SK-N-SH treated with all-trans-retinoic acid at 6 μM for 48 hours (cell line): ENCODE data around the gene ZBTB32.

ENCODE experiments used
- ATAC-seq: fragments of 200-7000 bp; cut with Tn5 transposase; 3 replicates; pipeline ENCODE4 v1.9.1; 2020; ENCODE audit warnings: mild to moderate bottlenecking, moderate library complexity
- ARNTL ChIP-seq: fragments of 450-650 bp; formaldehyde crosslinking; IDR thresholded peaks from 2 replicates; pipeline ENCODE4 v1.5.0; 2020; ENCODE audit warnings: low read depth, mild to moderate bottlenecking, moderate library complexity, borderline replicate concordance
- BACH2 ChIP-seq: fragments of 250-450 bp; sonication (Bioruptor Pico); IDR thresholded peaks from 2 replicates; pipeline ENCODE4 v1.9.0; 2021; ENCODE audit warnings: mild to moderate bottlenecking, borderline replicate concordance
- CREB5 ChIP-seq: fragments of 250-450 bp; sonication (Bioruptor Pico); IDR thresholded peaks from 2 replicates; pipeline ENCODE4 v1.5.1; 2020; ENCODE audit warnings: low read depth, mild to moderate bottlenecking, moderate library complexity
- CSRNP3 ChIP-seq: fragments of 250-450 bp; sonication (Bioruptor Pico); IDR thresholded peaks from 2 replicates; pipeline ENCODE4 v1.5.1; 2021; ENCODE audit warnings: mild to moderate bottlenecking, moderate library complexity
- ESRRG ChIP-seq: fragments of 250-450 bp; sonication (Bioruptor Pico); IDR thresholded peaks from 2 replicates; pipeline ENCODE4 v1.6.1; 2021; ENCODE audit warnings: mild to moderate bottlenecking
- OSR1 ChIP-seq: fragments of 250-450 bp; sonication (Bioruptor Pico); IDR thresholded peaks from 2 replicates; pipeline ENCODE4 v1.8.0; 2022; ENCODE audit warnings: moderate library complexity, mild to moderate bottlenecking, inconsistent platforms
- PATZ1 ChIP-seq: fragments of 250-450 bp; sonication (Bioruptor Pico); IDR thresholded peaks from 2 replicates; pipeline ENCODE4 v1.8.0; 2020; ENCODE audit warnings: mild to moderate bottlenecking, moderate library complexity, borderline replicate concordance
- POU6F1 ChIP-seq: fragments of 250-450 bp; sonication (Bioruptor Pico); IDR thresholded peaks from 2 replicates; pipeline ENCODE4 v1.8.0; 2021; ENCODE audit warnings: low read depth, mild to moderate bottlenecking, moderate library complexity, borderline replicate concordance
- PPARA ChIP-seq: fragments of 250-450 bp; sonication (Bioruptor Pico); IDR thresholded peaks from 2 replicates; pipeline ENCODE4 v1.5.0; 2020; ENCODE audit warnings: mild to moderate bottlenecking, borderline replicate concordance
- SNAI2 ChIP-seq: fragments of 250-450 bp; sonication (Bioruptor Pico); IDR thresholded peaks from 2 replicates; pipeline ENCODE4 v1.5.0; 2020; ENCODE audit warnings: mild to moderate bottlenecking, moderate library complexity
- TCF4 ChIP-seq: fragments of 250-450 bp; sonication (Bioruptor Pico); IDR thresholded peaks from 2 replicates; pipeline ENCODE4 v1.8.0; 2021; ENCODE audit warnings: mild to moderate bottlenecking, moderate library complexity, borderline replicate concordance
- TOX ChIP-seq: fragments of 250-450 bp; sonication (Bioruptor Pico); IDR thresholded peaks from 2 replicates; pipeline ENCODE4 v1.8.0; 2021; ENCODE audit warnings: mild to moderate bottlenecking, moderate library complexity, borderline replicate concordance
- TSHZ2 ChIP-seq: fragments of 250-450 bp; sonication (Bioruptor Pico); IDR thresholded peaks from 2 replicates; pipeline ENCODE4 v1.5.0; 2020; ENCODE audit warnings: mild to moderate bottlenecking, moderate library complexity
- ZC3H10 ChIP-seq: fragments of 250-450 bp; sonication (Bioruptor Pico); IDR thresholded peaks from 2 replicates; pipeline ENCODE4 v1.5.1; 2021; ENCODE audit warnings: mild to moderate bottlenecking, moderate library complexity
- ZFP30 ChIP-seq: fragments of 450-650 bp; formaldehyde crosslinking; IDR thresholded peaks from 2 replicates; pipeline ENCODE4 v1.5.0; 2022; ENCODE audit warnings: mild to moderate bottlenecking, moderate library complexity
- ZNF70 ChIP-seq: fragments of 450-650 bp; formaldehyde crosslinking; IDR thresholded peaks from 2 replicates; pipeline ENCODE4 v1.5.0; 2020; ENCODE audit warnings: mild to moderate bottlenecking, moderate library complexity
- ZNF8 ChIP-seq: fragments of 450-650 bp; formaldehyde crosslinking; IDR thresholded peaks from 2 replicates; pipeline ENCODE4 v1.5.0; 2020; ENCODE audit warnings: mild to moderate bottlenecking, moderate library complexity

The ZBTB32 gene

GRCh38 chr19:35760711-35761349 lies 56.5 kb downstream of the ZBTB32 start:
- TF ChIP-seq TOX (CRISPR knock-in tag) (no peak), ZNF8 (CRISPR knock-in tag) (no peak), SNAI2 (CRISPR knock-in tag) (no peak), CSRNP3 (CRISPR knock-in tag) (no peak), BACH2 (CRISPR knock-in tag) (no peak), POU6F1 (CRISPR knock-in tag) (no peak), ZNF70 (CRISPR knock-in tag) (no peak), CREB5 (CRISPR knock-in tag) (no peak), PPARA (CRISPR knock-in tag) (no peak), OSR1 (CRISPR knock-in tag) (no peak)
- TF ChIP-seq, all 23 proteins: peak for 0
- no peak for ATAC-seq

GRCh38 chr19:35764432-35765315 lies 60.3 kb downstream of the ZBTB32 start:
- ATAC-seq = no peak
- TF ChIP-seq CSRNP3 (CRISPR knock-in tag) (no peak), ZNF70 (CRISPR knock-in tag) (no peak), TCF4 (no peak), ESRRG (no peak), ARNTL (CRISPR knock-in tag) (no peak), ZFP30 (no peak), OSR1 (CRISPR knock-in tag) (no peak), ZC3H10 (CRISPR knock-in tag) (no peak), PPARA (CRISPR knock-in tag) (no peak), POU6F1 (CRISPR knock-in tag) (no peak), TOX (CRISPR knock-in tag) (no peak), CREB5 (CRISPR knock-in tag) (no peak), PATZ1 (CRISPR knock-in tag) (no peak), TSHZ2 (CRISPR knock-in tag) (no peak)
- TF ChIP-seq, all 23 proteins: peak for 0
